Fibroblast of mammary gland (primary cell): ENCODE measurements around the gene NECAB2.

Experiments used
- DNase-seq: peaks from one replicate; pipeline ENCODE4 v3.0.0-alpha.2; 2010; ENCODE audit warnings: low read depth
- H3K4me3 ChIP-seq: 2 replicates; pipeline ENCODE4 v1.5.1; 2011; ENCODE audit warnings: low read depth, mild to moderate bottlenecking, low read length, moderate library complexity; ENCODE audit not compliant: control insufficient read depth
- CTCF ChIP-seq: conservative IDR thresholded peaks from 2 replicates; pipeline ENCODE4 v1.5.1; 2011; ENCODE audit warnings: low read depth, low read length, inconsistent platforms; ENCODE audit not compliant: control insufficient read depth, insufficient read depth

NECAB2 gene

GRCh38 chr16:83953796-83954576 is 14.1 kb upstream of the NECAB2 start:
- TF ChIP-seq CTCF, result peak; percentile 55
- H3K4me3 ChIP-seq, result peak overlapping the region; percentile 73
- DNase-seq, result peak; percentile 30

GRCh38 chr16:83954577-83955016 is 13.4 kb upstream of the NECAB2 start:
- DNase-seq, result peak; percentile 28
- no peak overlapping the region for H3K4me3 ChIP-seq
- TF ChIP-seq CTCF, result no peak

- no peak overlapping the region for H3K4me3 ChIP-seq
- peak; percentile 58 for DNase-seq
- TF ChIP-seq CTCF, result no peak
Observed at GRCh38 chr16:83955218-83956130, 12.6 kb upstream of the NECAB2 start.

GRCh38 chr16:83956336-83957289 is 11.4 kb upstream of the NECAB2 start:
- DNase-seq, result peak; percentile 76
- no peak overlapping the region for H3K4me3 ChIP-seq

GRCh38 chr16:83957296-83957855 is 10.7 kb upstream of the NECAB2 start:
- TF ChIP-seq CTCF, result no peak
- no peak for DNase-seq
- H3K4me3 ChIP-seq, result no peak overlapping the region

More at GRCh38 chr16:83956336-83957289, 11.4 kb upstream of the NECAB2 start:
- TF ChIP-seq CTCF, result peak; percentile 78
